Measurements from ENCODE around the gene DNAH2.

Gene DNAH2

DNA sequence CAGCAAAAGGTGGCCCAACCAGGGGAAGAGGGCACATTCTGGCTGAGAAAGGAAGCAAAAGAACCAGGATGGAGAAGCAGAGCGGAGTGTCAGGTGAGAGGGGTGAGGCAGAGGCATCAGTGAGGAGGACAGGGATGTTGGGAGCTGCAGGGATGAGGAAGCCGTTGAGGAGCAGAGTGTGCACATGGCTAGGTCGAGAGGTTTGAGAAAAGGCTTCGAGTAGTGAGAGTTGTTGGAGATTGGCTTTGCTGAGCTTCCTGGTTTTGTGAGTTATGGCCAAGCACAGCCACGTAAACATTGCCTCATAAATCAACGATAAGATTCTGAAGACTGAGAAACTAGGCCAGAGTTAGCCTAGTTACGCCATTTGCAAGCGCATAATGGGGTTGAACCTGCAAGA lies 26.9 kb downstream of the DNAH2 start:
- TF ChIP-seq, protein P1, sequence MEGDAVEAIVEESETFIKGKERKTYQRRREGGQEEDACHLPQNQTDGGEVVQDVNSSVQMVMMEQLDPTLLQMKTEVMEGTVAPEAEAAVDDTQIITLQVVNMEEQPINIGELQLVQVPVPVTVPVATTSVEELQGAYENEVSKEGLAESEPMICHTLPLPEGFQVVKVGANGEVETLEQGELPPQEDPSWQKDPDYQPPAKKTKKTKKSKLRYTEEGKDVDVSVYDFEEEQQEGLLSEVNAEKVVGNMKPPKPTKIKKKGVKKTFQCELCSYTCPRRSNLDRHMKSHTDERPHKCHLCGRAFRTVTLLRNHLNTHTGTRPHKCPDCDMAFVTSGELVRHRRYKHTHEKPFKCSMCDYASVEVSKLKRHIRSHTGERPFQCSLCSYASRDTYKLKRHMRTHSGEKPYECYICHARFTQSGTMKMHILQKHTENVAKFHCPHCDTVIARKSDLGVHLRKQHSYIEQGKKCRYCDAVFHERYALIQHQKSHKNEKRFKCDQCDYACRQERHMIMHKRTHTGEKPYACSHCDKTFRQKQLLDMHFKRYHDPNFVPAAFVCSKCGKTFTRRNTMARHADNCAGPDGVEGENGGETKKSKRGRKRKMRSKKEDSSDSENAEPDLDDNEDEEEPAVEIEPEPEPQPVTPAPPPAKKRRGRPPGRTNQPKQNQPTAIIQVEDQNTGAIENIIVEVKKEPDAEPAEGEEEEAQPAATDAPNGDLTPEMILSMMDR (conservative IDR thresholded peaks at IDR 0.05; ENCODE audit: low read length) = no peak
- DNase-seq (ENCODE audit: low read depth) = no peak
- H3K4me3 ChIP-seq (ENCODE audit: low read length) = no peak overlapping the region

DNA sequence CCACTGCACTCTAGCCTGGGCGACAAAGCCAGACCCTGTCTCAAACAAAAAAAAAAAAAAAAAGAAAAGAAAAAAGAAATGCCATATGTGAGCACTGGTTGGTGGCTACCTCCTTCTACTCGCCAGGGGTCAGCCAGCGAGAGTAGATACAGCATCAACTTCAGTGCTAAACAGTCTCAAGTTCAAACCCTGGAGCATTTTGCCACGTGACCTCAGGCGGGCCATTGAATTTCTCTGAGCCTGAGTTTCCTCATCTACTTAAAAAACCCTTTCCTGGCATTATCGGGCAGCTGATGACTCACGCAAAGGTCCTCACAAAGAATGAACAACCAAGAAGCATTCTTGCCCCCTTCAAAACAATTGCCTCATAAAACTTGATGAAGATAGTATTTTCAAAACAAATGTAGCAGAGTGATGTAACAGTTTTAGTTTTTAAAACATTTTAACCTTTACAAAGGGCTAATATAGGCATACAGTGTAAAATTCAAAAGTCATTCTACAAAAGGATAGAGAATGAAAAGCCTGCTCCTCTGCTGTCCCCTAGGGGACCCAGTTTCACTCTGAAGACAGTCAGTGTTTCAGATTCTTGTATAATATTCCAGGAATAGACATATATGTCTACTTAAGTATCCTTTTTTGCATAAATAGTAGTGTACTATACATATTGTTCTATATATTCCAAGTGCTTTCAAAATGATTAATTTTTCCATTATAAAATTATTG lies 28.4 kb downstream of the DNAH2 start:
- TF ChIP-seq, protein P1 (conservative IDR thresholded peaks at IDR 0.05; ENCODE audit: low read length) = peak; percentile 30
- peak; percentile 85 for DNase-seq (ENCODE audit: low read depth)
- no peak overlapping the region for H3K4me3 ChIP-seq (ENCODE audit: low read length)

DNA sequence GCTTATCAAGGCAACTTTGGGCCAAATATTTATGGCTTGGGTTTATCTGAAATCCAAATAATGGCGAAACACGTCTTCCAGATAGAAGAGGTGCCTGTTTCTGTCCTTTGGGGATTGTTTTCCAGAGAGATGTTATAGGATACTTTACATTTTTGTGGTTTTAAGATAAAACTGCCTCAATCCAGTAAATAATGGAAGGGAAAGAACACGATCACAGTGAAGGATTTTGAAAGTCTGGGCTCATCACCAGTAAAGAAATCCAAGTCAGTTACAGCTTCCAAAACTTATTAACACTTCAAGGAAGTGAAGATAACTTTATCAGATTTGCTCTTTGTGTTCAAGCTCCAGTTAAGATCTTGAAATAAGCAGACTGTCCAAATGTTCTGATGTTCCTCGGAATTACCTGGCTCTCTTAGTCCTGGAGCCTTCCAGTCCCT lies 30.1 kb downstream of the DNAH2 start:
- H3K4me3 ChIP-seq (ENCODE audit: low read length) = no peak overlapping the region

DNA sequence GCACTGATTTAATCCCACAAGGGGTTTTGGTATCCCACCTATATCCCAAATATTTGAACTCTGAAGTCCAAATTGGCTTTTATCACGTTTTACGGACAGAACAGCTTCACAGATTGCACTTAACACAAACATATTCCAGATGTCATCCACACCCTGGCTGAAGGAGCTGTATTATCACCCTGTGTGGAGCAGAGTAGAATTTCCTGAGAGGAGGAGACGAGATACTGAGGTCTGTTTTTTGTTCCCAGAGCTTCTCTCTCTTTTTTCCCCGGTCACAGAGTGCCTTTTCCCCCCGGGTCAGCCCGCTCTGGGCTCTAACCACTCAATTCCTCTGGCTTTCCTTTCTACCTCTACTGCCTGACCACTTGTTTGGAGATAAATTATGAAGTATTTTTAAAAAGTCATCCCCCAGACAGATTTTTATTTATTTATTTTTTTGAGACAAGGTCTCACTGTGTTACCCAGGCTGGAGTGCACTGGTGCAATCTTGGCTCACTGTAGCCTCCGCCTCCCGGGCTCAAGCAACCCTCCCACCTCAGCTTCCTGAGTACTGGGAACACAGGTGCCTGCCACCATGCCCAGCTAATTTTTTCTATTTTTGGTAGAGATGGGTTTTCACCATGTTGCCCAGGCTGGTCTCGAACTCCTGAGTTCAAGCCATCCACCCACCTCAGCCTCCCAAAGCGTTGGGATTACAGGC lies 30.7 kb downstream of the DNAH2 start:
- TF ChIP-seq, protein P1 (conservative IDR thresholded peaks at IDR 0.05; ENCODE audit: low read length) = no peak
- no peak overlapping the region for H3K4me3 ChIP-seq (ENCODE audit: low read length)
- DNase-seq (ENCODE audit: low read depth) = peak; percentile 48

More for the DNA sequence above, 30.1 kb downstream of the DNAH2 start:
- TF ChIP-seq, protein P1 (conservative IDR thresholded peaks at IDR 0.05; ENCODE audit: low read length) = no peak
- peak; percentile 73 for DNase-seq (ENCODE audit: low read depth)

DNA sequence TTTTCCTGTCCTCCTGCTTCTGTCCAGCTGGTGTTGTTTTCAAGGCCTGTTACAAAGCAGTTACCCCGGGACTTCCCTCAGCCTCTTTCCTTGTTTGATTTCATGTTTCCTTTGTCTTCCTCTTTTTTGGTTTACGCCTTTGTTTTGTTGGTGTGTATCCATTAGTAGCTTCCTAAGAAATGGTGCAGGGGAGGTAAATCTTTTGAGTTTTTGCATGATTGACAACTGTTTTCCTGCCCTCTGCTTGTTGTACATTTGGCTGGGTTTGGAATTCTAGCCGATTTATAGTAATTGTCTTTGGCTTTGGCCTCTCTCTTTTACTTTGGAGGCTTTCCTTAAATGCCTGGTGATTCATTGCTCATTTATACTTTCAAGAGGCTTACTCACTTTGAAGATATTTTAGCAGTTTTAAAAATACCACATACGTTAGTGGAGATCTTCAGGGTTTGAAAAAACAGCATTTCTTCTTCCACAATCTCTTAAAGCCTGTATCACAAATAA lies 32.8 kb downstream of the DNAH2 start:
- DNase-seq (ENCODE audit: low read depth) = peak; percentile 86
- TF ChIP-seq, protein P1 (conservative IDR thresholded peaks at IDR 0.05; ENCODE audit: low read length) = no peak
- H3K4me3 ChIP-seq (ENCODE audit: low read length) = no peak overlapping the region

DNA sequence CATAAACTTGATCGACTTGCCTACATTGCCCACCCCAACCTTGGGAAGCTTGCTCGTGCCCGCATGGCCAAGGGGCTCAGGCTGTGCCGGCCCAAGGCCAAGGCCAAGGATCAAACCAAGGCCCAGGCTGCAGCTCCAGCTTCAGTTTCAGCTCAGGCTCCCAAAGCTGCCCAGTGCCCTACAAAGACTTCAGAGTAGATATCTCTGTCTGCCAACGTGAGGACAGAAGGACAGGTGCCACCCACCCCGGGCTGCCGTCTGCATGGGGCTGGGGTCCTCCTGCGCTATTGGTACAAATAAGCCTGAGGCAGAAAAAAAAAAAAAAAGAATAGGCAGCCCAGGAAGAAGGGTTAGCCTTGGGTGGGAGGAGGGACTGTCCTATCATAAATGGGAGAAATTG lies 37.1 kb downstream of the DNAH2 start:
- H3K4me3 ChIP-seq (ENCODE audit: low read length) = no peak overlapping the region
- no peak for DNase-seq (ENCODE audit: low read depth)
- TF ChIP-seq, protein P1 (conservative IDR thresholded peaks at IDR 0.05; ENCODE audit: low read length) = no peak
